OCI-M1 (cell line): ENCODE data around the gene AREL1.
A peak's percentile ranks its signal among the peaks of the same experiment; 100 is the strongest.
"Not testable (repeated sequence)": the region's sequence is repeated elsewhere in the genome, so short reads cannot be mapped to it uniquely, and the experiment has no call there.

ENCODE experiments used
- DNase-seq: peaks from one replicate; lab custom pipeline; 2025; lab: John Stamatoyannopoulos, UW

The AREL1 gene

GRCh38 chr14:74712499-74713394 is at the start of gene AREL1, which contains the start of gene FCF1:
Gene AREL1 (minus strand): TSS chr14:74713080. CDS start chr14:74685615, 27,465 bp downstream.
Gene FCF1 (plus strand): TSS chr14:74713144. CDS start chr14:74713198, 54 bp downstream.
- DNase-seq, result no peak

- DNase-seq, result not testable (repeated sequence)
Measured at GRCh38 chr14:74758505-74758904, 45.6 kb upstream of the AREL1 start.

GRCh38 chr14:74756326-74756725 is 43.4 kb upstream of the AREL1 start:
- DNase-seq, result no peak

GRCh38 chr14:74754899-74755298 is 42.0 kb upstream of the AREL1 start:
- DNase-seq, result no peak

- DNase-seq, result no peak
Measured at GRCh38 chr14:74754157-74754556, 41.3 kb upstream of the AREL1 start.

GRCh38 chr14:74747237-74747636 is 34.4 kb upstream of the AREL1 start:
- DNase-seq, result no peak

GRCh38 chr14:74739293-74740030 is 26.6 kb upstream of the AREL1 start:
- DNase-seq, result no peak

- no peak for DNase-seq
Measured at GRCh38 chr14:74737753-74738325, 25.0 kb upstream of the AREL1 start.

- peak; percentile 90 for DNase-seq
Measured at GRCh38 chr14:74735125-74735524, 22.2 kb upstream of the AREL1 start.

- DNase-seq, result peak; percentile 61
Measured at GRCh38 chr14:74733221-74733620, 20.3 kb upstream of the AREL1 start.

- peak; percentile 3 for DNase-seq
Measured at GRCh38 chr14:74732387-74732786, 19.5 kb upstream of the AREL1 start.

GRCh38 chr14:74723134-74723533 is 10.3 kb upstream of the AREL1 start:
- DNase-seq, result no peak

- DNase-seq, result no peak
Measured at GRCh38 chr14:74720526-74720925, 7.6 kb upstream of the AREL1 start.

GRCh38 chr14:74713395-74713735 is 485 bp upstream of the AREL1 start:
- no peak for DNase-seq

- DNase-seq, result no peak
Measured at GRCh38 chr14:74711651-74712050, 1.2 kb downstream of the AREL1 start.

- DNase-seq, result peak; percentile 94
Measured at GRCh38 chr14:74710480-74710879, 2.4 kb downstream of the AREL1 start.

- no peak for DNase-seq
Measured at GRCh38 chr14:74705613-74706500, 7.0 kb downstream of the AREL1 start.

- no peak for DNase-seq
Measured at GRCh38 chr14:74704656-74705055, 8.2 kb downstream of the AREL1 start.

GRCh38 chr14:74703043-74703442 is 9.8 kb downstream of the AREL1 start:
- no peak for DNase-seq

- peak; percentile 9 for DNase-seq
Measured at GRCh38 chr14:74702293-74702692, 10.6 kb downstream of the AREL1 start.

GRCh38 chr14:74698465-74698864 is 14.4 kb downstream of the AREL1 start:
- DNase-seq, result no peak

- no peak for DNase-seq
Measured at GRCh38 chr14:74697976-74698375, 14.9 kb downstream of the AREL1 start.
